HL-60 (cell line): ENCODE data around the gene DLK1.

Experiments
- DNase-seq, 2 experiments: peaks; one replicate each; pipeline ENCODE4 v3.0.0-alpha.2; 2010 to 2020; ENCODE audit warnings: low read depth in 1 of 2, low spot score in 1 of 2
- H3K27ac ChIP-seq: fragments of 250-450 bp; sonication (Bioruptor Pico); replicated peaks from 2 replicates; pipeline ENCODE4 v1.5.1; 2020; ENCODE audit warnings: mild to moderate bottlenecking, moderate library complexity
- H3K27me3 ChIP-seq: fragments of 250-450 bp; sonication (Bioruptor Pico); 2 replicates; pipeline ENCODE4 v1.5.1; 2021; ENCODE audit warnings: mild to moderate bottlenecking, moderate library complexity; ENCODE audit not compliant: insufficient read depth, poor library complexity, severe bottlenecking
- H3K4me3 ChIP-seq: replicated peaks from 2 replicates; pipeline ENCODE4 v1.5.1; 2011; ENCODE audit warnings: mild to moderate bottlenecking, control low read depth, low read length; ENCODE audit not compliant: insufficient read depth
- CTCF ChIP-seq: IDR thresholded peaks from one replicate; pipeline ENCODE4 v1.5.1; 2011; ENCODE audit warnings: low read length, control low read depth, inconsistent platforms; ENCODE audit not compliant: insufficient read depth
- GABPA ChIP-seq: IDR thresholded peaks from 2 replicates; pipeline ENCODE4 v1.6.1; 2012; ENCODE audit warnings: low read depth
- POLR2AphosphoS5 ChIP-seq: IDR thresholded peaks from 2 replicates; pipeline ENCODE4 v1.6.1; 2012; ENCODE audit warnings: low read depth
- REST ChIP-seq: IDR thresholded peaks from 2 replicates; pipeline ENCODE4 v1.6.1; 2012; ENCODE audit warnings: low read depth; ENCODE audit not compliant: insufficient replicate concordance
- SPI1 ChIP-seq: IDR thresholded peaks from 2 replicates; pipeline ENCODE4 v1.6.1; 2012; ENCODE audit warnings: low read depth, mild to moderate bottlenecking, borderline replicate concordance

DLK1 gene

GRCh38 chr14:100736269-100737180 lies 9.8 kb downstream of the DLK1 start:
- DNase-seq: no peak
- H3K4me3 ChIP-seq: no peak overlapping the region
- TF ChIP-seq REST (no peak), GABPA (no peak), CTCF (no peak), SPI1 (no peak), POLR2AphosphoS5 (no peak)
- H3K27ac ChIP-seq: no peak overlapping the region
- H3K27me3 ChIP-seq: no peaks in the 10 kb centered on the region

GRCh38 chr14:100737526-100737925 lies 10.8 kb downstream of the DLK1 start:
- no peak for DNase-seq
- Histone ChIP-seq H3K4me3 (no peak overlapping the region), H3K27me3 (no peaks in the 10 kb centered on the region), H3K27ac (no peak overlapping the region)
- TF ChIP-seq GABPA: no peak
- TF ChIP-seq POLR2AphosphoS5: no peak
- TF ChIP-seq REST: no peak
- TF ChIP-seq SPI1: no peak
- no peak for TF ChIP-seq CTCF

GRCh38 chr14:100738269-100738691 lies 11.6 kb downstream of the DLK1 start:
- no peak overlapping the region for H3K4me3 ChIP-seq
- DNase-seq: no peak
- TF ChIP-seq POLR2AphosphoS5: no peak
- TF ChIP-seq GABPA: no peak
- TF ChIP-seq SPI1: no peak
- TF ChIP-seq REST: no peak
- no peak for TF ChIP-seq CTCF
- no peak overlapping the region for H3K27ac ChIP-seq
- no peaks in the 10 kb centered on the region for H3K27me3 ChIP-seq
